NCI-H1930 (cell line): Measurements from ENCODE around the gene TMEM54.

Source experiments
- DNase-seq, 2 experiments: peaks; one replicate each; lab custom pipeline; 2025; lab: John Stamatoyannopoulos, UW

Gene TMEM54

GRCh38 chr1:32881871-32882850 lies 19.0 kb downstream of the TMEM54 start:
- no peak for DNase-seq

- DNase-seq = no peak
Measured at GRCh38 chr1:32881291-32881690, 19.9 kb downstream of the TMEM54 start.

- DNase-seq = no peak
Measured at GRCh38 chr1:32878637-32879041, 22.6 kb downstream of the TMEM54 start.

DNA sequence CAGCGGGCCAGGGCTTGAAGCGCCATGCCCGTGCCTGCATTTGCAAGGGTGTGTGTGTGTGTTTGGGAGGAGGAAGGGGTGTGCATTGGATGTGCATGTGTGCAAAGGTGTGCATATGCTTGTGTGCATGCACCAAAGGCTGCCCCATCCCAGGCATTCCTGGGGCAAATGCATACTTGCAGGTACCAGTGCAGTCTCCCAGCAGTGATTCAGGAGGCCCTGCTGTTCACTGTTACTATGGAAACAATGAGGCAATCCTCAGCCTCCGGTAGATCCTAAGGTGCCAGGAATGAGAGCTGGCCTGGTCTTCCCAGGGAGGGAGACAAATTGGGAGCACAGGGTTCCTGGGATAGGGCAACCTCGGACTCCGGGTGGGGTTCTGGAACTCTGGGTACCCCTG lies 23.0 kb downstream of the TMEM54 start:
- DNase-seq = no peak

DNA sequence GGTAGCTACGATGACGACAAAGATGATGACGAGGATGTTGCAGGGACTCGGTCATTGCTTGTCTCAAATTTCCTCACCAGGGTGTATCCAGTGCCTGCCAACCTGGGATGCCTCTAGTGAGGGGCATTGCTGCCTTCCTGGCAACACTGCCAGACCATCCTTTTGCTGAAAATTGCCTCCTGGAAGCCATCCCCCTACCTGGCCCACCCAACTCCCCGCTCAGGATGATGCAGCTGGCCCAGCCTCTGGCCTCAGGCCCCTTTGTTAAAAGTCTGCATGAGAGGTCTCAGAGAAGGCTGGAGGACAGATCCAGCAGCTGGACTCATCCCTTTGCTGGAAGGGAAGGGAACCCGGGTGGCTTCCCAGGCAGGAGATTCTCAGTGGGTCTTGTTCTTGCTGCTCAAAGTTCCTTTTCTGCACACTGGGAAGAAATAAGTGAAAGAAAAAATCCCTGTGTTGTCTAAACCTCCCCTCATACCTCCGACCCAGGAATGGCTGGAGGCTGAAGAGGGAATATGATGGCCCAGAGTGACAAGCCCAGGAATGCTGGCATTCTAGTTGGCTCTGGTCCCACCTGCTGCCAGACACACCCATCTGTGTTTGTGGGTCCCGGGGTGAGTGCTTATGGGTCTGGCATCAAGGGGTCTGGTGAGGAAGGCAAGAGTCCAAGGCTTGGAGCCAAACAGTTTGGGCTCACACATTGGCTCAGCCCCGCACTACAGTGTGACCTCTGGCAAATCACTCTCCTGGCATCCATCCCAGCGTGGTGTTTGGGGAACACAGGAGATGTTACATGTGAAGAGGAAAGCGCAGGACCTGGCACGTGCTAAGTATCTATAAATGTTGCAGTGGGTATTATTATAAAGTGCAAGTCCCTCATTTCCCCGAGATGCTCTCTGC lies 23.7 kb downstream of the TMEM54 start:
- DNase-seq = no peak

DNA sequence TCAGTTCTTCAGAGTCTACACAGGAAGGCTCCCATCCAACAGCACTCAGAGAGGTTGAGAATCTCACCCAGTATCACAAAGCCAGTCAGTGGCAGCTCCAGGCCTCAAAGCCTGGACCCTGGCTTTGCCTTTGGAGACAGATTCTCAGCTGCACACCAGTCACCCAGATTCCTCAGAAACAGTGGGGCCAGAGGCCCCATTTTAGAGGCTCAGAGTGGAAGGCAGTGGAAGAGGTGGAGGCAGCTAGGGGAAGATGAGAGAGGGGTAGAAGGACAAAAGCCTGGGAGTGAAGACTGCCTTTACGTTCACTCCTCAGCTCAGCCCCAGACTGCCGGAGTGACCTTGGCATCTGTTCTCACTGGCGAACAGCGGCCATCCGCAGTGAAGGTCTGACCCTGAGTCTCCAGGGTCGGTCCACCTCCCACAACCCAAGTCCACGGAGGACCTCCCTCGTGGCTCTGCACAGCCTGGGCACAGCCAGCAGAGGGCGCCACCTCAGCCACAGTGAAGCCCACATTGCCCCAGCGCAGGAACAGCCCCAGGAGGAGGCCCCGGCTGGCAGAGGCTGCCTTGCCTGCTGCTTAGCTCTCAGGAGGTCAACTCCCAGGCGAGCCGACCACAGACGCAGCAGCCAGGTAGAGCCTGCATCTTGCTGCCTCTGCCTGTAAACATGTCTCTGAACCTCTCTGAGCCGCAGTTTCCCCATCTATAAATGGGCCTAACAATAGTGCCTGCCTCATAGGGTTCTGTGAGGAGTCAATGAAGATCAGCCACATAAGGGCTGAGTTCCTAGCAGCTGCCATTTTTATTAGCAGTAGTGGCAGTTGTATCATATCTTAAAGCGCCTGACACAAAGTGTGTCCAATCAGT lies 24.6 kb downstream of the TMEM54 start:
- peak in 1 of 2 experiments; percentile 42 for DNase-seq

- no peak for DNase-seq
Measured at GRCh38 chr1:32874860-32875752, 26.1 kb downstream of the TMEM54 start.

DNA sequence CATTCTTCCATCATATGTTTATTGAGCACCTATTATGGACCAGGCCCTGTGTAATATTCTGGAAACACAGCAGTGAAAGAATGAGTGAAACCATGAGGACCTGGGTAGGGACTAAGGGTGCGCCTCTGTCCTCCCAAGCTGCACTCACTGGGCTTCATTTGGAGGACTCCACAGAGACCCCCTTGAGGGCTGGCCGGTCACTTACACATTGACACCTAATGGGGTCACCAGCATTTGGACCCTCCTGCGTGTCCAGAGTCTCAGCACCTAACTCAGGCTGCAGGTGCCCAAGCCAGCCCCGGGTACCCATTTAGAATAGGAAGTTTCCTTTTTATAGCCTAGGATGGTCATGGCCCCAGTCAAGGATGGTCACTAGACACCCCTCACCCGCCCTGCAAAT lies 27.7 kb downstream of the TMEM54 start:
- DNase-seq = no peak

DNA sequence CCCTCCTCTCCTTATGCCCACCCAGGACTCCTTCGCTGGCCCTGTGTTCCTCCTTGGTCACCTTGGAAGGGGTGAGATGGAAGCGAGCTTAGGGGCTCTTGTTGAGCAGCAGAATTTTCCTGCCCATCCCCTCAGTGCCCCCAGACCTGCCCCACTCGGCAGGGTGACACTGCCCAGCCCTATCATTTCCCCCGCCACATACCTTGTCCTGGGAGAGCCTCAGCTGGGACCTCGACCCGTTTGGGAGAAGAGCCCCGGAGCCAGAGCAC lies 29.1 kb downstream of the TMEM54 start:
- DNase-seq = no peak

GRCh38 chr1:32871364-32872191 lies 29.6 kb downstream of the TMEM54 start:
- no peak for DNase-seq

GRCh38 chr1:32870615-32871363 lies 30.4 kb downstream of the TMEM54 start, which contains the start of gene FNDC5:
FNDC5 (minus strand) TSS chr1:32870912.
- no peak for DNase-seq

DNA sequence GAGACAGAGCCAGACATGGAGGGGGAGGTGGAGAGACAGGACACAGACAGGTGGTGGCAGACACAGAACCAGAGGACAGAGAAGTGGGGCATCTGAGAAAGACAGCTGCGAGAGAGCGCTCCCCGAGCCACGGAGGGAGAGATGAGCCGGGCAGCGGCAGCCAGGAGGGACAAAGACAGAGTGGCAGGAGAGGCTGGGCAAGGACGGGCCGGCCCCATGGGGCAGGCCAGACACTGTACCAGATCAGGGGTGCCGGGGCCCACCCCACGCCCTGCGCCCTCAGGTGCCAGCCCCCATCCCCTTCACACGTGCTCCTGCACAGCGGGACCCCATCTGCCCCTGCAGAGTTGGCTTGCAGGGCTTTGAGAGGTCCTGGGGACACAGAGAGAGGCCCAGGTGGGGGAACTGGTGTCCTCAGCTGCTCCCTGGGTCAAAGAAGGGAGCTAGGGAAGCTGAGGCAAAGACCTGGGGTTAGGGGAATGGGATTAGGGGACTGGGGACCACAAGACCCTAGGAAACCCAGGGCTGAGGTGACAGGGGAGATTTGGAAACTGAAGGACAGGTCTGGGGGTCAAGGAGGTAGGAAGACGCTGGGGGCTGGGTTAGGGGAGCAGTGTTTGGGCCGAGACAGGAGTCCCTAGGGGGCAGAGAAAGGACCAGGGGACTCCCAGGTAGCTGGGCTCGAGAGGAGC lies 31.1 kb downstream of the TMEM54 start:
- no peak for DNase-seq

DNA sequence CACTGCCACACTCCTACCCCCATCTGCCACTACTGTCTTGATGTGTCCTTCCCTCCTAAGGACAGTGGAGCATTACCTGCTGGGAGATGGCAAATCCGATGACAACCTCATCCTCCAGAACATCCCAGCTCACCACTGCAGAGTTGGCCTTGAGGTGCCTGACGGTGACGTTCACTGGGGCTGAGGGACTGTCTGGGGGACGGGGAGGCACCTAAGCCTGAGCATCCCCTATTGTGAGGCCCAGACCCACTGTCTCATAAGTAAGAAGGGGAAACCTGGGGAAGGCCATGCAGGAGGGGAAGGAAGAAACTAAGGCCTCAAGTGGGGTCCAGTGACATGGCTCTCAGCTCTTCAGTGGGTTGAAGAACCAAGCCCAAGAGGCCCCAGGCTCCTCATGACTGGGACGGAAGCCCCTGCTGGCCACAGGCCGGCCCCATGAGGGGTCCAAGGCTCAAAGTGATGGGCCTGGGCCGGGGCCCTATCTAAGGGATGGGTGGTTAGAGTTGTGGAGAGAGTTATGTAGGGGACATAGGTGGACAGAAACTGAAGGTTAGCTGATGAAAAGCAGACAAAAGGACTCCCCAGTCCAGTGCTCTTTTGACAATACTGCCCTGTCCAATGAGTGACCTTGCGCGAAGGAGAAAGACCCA lies 32.3 kb downstream of the TMEM54 start:
- DNase-seq = no peak

DNA sequence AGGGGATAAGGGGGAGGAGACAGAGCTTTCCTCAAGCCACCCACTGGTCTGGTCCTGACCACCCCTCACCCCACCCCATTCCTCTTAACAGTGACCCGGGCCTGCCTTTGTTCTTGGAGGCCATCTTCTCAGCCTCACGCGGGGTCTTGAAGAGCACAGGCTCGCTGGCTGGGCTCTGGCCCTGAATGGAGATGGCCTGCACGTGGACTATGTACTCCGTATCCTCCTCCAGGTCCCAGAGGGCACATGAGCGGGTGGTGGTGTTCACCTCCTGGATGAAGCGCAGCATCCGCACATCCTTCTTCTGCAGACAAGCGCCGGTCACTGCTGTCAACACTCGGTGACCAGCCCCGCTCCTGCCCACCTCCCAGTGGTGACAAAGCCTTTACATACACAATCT lies 33.1 kb downstream of the TMEM54 start:
- no peak for DNase-seq

DNA sequence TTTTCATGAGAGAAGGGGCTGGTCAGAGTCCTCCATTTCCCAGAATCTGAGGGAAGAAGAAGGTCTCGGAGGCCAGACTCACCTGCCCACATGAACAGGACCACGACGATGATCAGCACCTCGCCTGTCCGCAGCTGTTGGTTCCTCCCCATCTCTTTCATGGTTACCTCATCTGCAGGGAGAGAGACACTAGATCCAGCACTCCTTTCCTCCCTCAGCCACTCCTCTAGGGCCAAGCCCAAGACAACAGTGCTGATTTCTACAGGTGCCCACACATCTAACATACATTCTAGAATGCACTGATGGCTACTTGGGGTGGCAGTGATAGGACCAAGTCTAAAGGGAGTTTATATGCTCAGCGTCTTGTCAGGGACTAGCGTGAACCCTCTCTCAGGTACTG lies 33.5 kb downstream of the TMEM54 start:
- no peak for DNase-seq

DNA sequence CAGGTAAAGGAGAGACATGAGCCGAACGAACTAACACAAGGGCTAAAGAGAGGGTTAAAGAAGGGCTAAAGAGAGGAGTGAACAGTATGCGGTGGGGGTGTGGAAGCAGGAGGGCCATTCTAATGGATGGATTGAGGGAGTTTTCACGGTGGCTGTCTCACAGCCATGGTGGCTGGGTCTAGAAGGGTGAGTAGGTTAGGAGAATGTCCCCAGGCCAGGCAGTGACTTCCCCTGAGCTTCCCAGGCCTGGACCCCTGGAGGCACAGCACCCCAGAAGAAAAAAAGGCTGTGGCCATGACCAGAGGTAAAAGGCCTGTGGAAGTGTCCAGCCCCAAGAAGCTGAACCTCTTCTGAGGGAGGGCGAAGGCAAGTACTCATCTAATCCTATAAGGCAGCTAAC lies 34.0 kb downstream of the TMEM54 start:
- no peak for DNase-seq

DNA sequence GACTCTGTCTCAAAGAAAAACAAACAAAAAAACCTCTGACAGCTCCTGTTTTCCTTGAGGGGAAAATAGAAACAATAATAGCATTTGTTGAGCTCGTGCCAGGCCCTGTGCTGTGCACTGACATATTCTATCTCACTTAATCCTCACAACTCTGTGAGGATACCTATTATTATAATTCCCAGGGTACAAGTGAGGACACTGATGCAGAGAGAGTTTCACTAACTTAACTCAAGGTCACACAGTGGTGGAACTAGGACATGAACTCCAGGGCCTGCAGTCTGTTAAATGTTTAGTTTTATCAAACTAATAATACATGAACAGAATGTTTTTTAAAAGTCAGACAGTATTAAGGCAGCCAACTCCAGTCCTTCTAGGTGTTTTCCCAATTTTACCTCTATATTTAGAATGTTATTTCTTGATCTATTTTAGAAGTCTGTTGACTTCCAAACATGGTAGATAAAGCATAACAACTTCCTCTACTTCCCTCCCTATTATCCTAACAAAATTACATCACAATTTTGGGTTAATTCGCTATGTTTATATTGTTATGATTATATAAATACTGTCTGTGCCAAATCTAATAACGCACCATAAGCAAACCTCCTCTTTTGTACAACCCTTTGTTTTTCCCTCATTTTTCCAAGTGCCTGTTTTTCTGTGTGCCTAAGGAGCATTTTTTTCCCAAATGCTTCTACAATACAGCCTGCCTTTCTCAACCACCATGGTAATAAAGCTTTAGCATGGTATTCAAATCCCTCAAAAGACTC lies 35.4 kb downstream of the TMEM54 start:
- no peak for DNase-seq
